Adrenal gland (tissue), 12 donors: ENCODE results near the gene CLIP4. TPM values are rescaled to one million over a fixed set of nuclear protein-coding genes. Genes with fewer than 3 reads are reported as not detected.

ENCODE experiments used
- DNase-seq, 7 donors: peaks; one replicate each; pipeline ENCODE4 v3.0.0-alpha.2; 2019 to 2020
- H3K27ac ChIP-seq, 5 donors: fragments of 200-600 bp; sonication (generic) in 4 of 5; 1 replicate in 3 of 5; 2 replicates in 2 of 5; pipeline versions ENCODE4 v1.5.1 to v1.8.0; 2016 to 2020; ENCODE audit warnings: mild to moderate bottlenecking in 1 of 5
- H3K27me3 ChIP-seq: fragments of 200-600 bp; 2 replicates; pipeline ENCODE4 v1.8.0; 2021
- H3K36me3 ChIP-seq, 2 donors: fragments of 200-600 bp; replicated peaks in 1 of 2; 1 replicate in 1 of 2; 2 replicates in 1 of 2; pipeline versions ENCODE4 v1.5.1 to v1.8.0; 2018 to 2022
- H3K4me1 ChIP-seq, 2 donors: fragments of 200-600 bp; replicated peaks in 1 of 2; 1 replicate in 1 of 2; 2 replicates in 1 of 2; pipeline versions ENCODE4 v1.5.1 to v1.8.0; 2018 to 2021
- H3K4me3 ChIP-seq, 4 donors: fragments of 200-600 bp; sonication (generic) in 3 of 4; one replicate each; pipeline ENCODE4 v1.5.1; 2016 to 2018
- H3K9me3 ChIP-seq, 3 donors: fragments of 200-600 bp; sonication (generic) in 1 of 3; replicated peaks in 1 of 3; 1 replicate in 2 of 3; 2 replicates in 1 of 3; pipeline versions ENCODE4 v1.5.1 to v1.8.0; 2016 to 2021
- POLR2A ChIP-seq, 2 donors: fragments of 450-650 bp; IDR thresholded peaks; one replicate each; pipeline ENCODE4 v1.6.1; 2017; ENCODE audit warnings: antibody characterized with exemption in 2 of 2, mild to moderate bottlenecking in 2 of 2, moderate library complexity in 1 of 2
- WGBS, 4 donors: extraction: QIAGEN DNeasy Blood & Tissue Kit in 2 of 4; methylation state at CpG; one replicate each; pipeline versions ENCODE4 v1.1.5 to v1.1.7; 2013 to 2017; 5-methylcytosine and 5-hydroxymethylcytosine counted together
- intact Hi-C, 2 donors: fragments of 100-400 bp; cut with DNase I; formaldehyde crosslinking; loops; one replicate each; pipeline versions ENCODE4 v1.14.1 to v1.15.0; 2022 to 2023
- polyA plus RNA-seq, 3 donors: library from polyadenylated mRNA; stranded (reverse); fragments of 200-250 nt in 2 of 3; fragments of 350-450 nt in 1 of 3; fragmentation: Illumina TruSeq in 1 of 3; extraction: RNeasy Lipid Tissue Mini Kit (QIAGEN cat#74804) in 1 of 3; gene quantifications; one replicate each; pipeline ENCODE4 v1.2.3, GENCODE V29; 2013 to 2014
- total RNA-seq, 9 donors: library from RNA; depleted of rRNA in 4 of 9; stranded (reverse); fragments of >200 nt in 4 of 9; fragments of 120-200 nt in 1 of 9; fragmentation: NEBNext Ultra II Directional in 1 of 9; extraction: Animal tissue kit (Norgen Biotek cat#: 25700) in 1 of 9; gene quantifications; one replicate each; pipeline versions ENCODE4 v1.1.0 to v1.2.4, GENCODE V29; 2013 to 2023
- TF ChIP-seq, protein P1 (sequence below), 6 experiments: fragments of 450-650 bp in 4 of 6; fragments of 200-600 bp in 2 of 6; sonication (generic) in 1 of 6; IDR thresholded peaks; 1 replicate in 5 of 6; 2 replicates in 1 of 6; pipeline versions ENCODE4 v1.5.1 to v1.8.0; 2016 to 2021; ENCODE audit warnings: antibody characterized with exemption in 6 of 6, mild to moderate bottlenecking in 2 of 6, moderate library complexity in 1 of 6
- donor health status: healthy with polysubstance abuse.
- donor health status: Bipolar disorder and iron deficiency.
- donor health status: DM: yes; HTN: yes; CAD: no.
- donor health status: DM: no; HTN: no; CAD: no.
- donor health status: DM: no; HTN: no; CAD: no.
- donor health status: DM: yes; HTN: yes; CAD: no.

Gene CLIP4
- total and polyA plus RNA-seq, 12 donors: 6.1 to 30.5 (median 16.6) TPM

DNA sequence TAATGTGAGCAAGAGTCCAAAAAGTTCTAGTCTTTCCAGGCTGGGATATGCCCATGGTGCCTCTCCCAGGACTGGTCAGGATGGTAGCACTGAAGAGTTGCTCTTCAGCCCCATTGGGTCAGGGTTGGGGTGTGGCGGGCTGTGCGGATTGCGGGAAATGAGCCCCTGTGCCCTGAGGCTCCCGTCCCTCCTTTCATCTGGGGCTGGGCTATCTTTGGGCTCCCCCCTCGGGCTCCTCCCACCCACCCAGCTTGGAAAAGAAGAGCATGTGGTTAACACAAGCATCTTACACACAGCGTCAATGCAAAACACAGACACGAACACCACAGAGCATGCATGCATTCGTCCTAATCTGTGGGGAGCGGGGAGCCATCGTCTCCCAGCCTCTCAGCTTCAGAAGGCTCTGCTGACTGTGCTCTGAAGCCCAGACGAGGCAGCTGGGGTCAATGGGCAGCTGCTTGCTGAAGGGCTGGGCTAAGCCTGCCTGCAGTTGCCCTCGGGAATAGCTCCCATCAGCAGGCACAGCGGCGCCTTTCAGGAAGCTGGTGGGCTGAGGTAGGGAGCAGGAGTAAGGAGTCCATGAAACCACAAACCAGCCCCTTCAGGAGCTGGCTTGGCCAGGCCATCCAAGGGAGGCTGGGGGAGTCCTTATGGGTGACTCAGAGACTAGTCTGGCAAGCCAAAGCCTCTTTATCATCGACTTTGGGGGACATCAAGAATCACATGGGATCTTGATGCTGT lies 112.9 kb downstream of the CLIP4 start:
- H3K4me1 ChIP-seq: no peaks in the 10 kb centered on the region
- TF ChIP-seq, protein P1, sequence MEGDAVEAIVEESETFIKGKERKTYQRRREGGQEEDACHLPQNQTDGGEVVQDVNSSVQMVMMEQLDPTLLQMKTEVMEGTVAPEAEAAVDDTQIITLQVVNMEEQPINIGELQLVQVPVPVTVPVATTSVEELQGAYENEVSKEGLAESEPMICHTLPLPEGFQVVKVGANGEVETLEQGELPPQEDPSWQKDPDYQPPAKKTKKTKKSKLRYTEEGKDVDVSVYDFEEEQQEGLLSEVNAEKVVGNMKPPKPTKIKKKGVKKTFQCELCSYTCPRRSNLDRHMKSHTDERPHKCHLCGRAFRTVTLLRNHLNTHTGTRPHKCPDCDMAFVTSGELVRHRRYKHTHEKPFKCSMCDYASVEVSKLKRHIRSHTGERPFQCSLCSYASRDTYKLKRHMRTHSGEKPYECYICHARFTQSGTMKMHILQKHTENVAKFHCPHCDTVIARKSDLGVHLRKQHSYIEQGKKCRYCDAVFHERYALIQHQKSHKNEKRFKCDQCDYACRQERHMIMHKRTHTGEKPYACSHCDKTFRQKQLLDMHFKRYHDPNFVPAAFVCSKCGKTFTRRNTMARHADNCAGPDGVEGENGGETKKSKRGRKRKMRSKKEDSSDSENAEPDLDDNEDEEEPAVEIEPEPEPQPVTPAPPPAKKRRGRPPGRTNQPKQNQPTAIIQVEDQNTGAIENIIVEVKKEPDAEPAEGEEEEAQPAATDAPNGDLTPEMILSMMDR (IDR thresholded peaks at IDR 0.05): no peak
- no peak for TF ChIP-seq POLR2A (IDR thresholded peaks at IDR 0.05)
- intact Hi-C loops: no loop called here
- H3K4me3 ChIP-seq: no peak overlapping the region
- H3K9me3 ChIP-seq: no peaks in the 10 kb centered on the region
- 52 to 64% (median 58%) methylated on average over 14 to 15 of the region's 15 CpGs for WGBS, 4 donors
- no peak overlapping the region for H3K27ac ChIP-seq
- no peaks in the 10 kb centered on the region for H3K36me3 ChIP-seq
- H3K27me3 ChIP-seq: no peaks in the 10 kb centered on the region
- no peak for DNase-seq

DNA sequence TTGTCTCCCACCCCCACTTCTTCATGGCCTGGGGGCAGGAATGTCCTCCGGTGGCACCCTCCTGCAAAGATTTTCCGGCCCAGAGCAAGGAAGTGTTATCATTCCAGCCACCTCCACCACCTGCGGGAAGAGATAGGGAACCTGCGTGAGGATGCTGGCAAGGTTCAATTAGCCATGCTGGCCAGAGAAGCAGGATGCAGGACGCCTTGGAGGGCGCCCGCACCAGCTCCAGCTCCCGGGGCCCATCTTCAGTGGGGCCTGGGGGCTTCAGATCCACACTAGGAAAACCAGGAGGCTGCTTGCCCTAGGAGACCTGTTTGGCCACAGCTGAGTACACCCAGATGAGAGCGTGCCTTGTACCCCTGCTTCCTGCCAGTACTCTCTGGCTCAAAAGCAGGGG lies 113.7 kb downstream of the CLIP4 start:
- intact Hi-C loops: no loop called here
- Histone ChIP-seq H3K4me1 (no peaks in the 10 kb centered on the region), H3K4me3 (no peak overlapping the region), H3K9me3 (no peaks in the 10 kb centered on the region), H3K27ac (no peak overlapping the region), H3K36me3 (no peaks in the 10 kb centered on the region), H3K27me3 (no peaks in the 10 kb centered on the region)
- DNase-seq: no peak
- WGBS, 4 donors: 69 to 84% (median 81%) methylated on average over 4 to 9 of the region's 9 CpGs
- TF ChIP-seq POLR2A (IDR thresholded peaks at IDR 0.05): no peak
- TF ChIP-seq, protein P1 (IDR thresholded peaks at IDR 0.05): no peak

GRCh38 chr2:29229640-29230039 lies 114.4 kb downstream of the CLIP4 start:
- Histone ChIP-seq H3K36me3 (no peaks in the 10 kb centered on the region), H3K9me3 (no peaks in the 10 kb centered on the region), H3K4me1 (no peaks in the 10 kb centered on the region), H3K27me3 (no peaks in the 10 kb centered on the region), H3K27ac (no peak overlapping the region), H3K4me3 (no peak overlapping the region)
- no peak for TF ChIP-seq POLR2A (IDR thresholded peaks at IDR 0.05)
- intact Hi-C loops: loop anchor here in 1 of 2 donors (10.0 kb wide), 1 partner anchor 615 kb away; no protein-coding TSS in a partner anchor
- DNase-seq: no peak
- WGBS, 4 donors: 77 to 84% (median 80%) methylated on average over 9 of the region's 9 CpGs

- no peak for DNase-seq
- H3K4me1 ChIP-seq: no peaks in the 10 kb centered on the region
- no peaks in the 10 kb centered on the region for H3K9me3 ChIP-seq
- no peak overlapping the region for H3K4me3 ChIP-seq
- TF ChIP-seq POLR2A (IDR thresholded peaks at IDR 0.05): no peak
- TF ChIP-seq, protein P1 (IDR thresholded peaks at IDR 0.05): no peak
- H3K36me3 ChIP-seq: no peaks in the 10 kb centered on the region
- H3K27me3 ChIP-seq: no peaks in the 10 kb centered on the region
- intact Hi-C loops: loop anchor here in 1 of 2 donors (10.0 kb wide), 1 partner anchor 613 kb away; no protein-coding TSS in a partner anchor
- 94 to 96% (median 95%) methylated on average over 7 to 14 of the region's 14 CpGs; no CpG with 5 or more reads in 1 of the 4 donors for WGBS, 4 donors
- no peak overlapping the region for H3K27ac ChIP-seq
These were observed 116.8 kb downstream of the CLIP4 start for GRCh38 chr2:29232041-29232440.

- H3K27me3 ChIP-seq: no peaks in the 10 kb centered on the region
- H3K36me3 ChIP-seq: no peaks in the 10 kb centered on the region
- DNase-seq: no peak
- intact Hi-C loops: loop anchor here in 1 of 2 donors (10.0 kb wide), 1 partner anchor 611 kb away; no protein-coding TSS in a partner anchor
- TF ChIP-seq POLR2A (IDR thresholded peaks at IDR 0.05): no peak
- TF ChIP-seq, protein P1 (IDR thresholded peaks at IDR 0.05): no peak
- H3K9me3 ChIP-seq: no peaks in the 10 kb centered on the region
- H3K4me1 ChIP-seq: no peaks in the 10 kb centered on the region
- H3K27ac ChIP-seq: no peak overlapping the region
- 67 to 80% (median 75%) methylated on average over 6 of the region's 6 CpGs for WGBS, 4 donors
- H3K4me3 ChIP-seq: no peak overlapping the region
These were observed 118.2 kb downstream of the CLIP4 start for GRCh38 chr2:29233428-29233827.
